ENCODE data around the gene C16orf74. TPM values are rescaled to one million over a fixed set of nuclear protein-coding genes. Genes with fewer than 3 reads are reported as not detected.

C16orf74 gene
- total RNA-seq, 1 experiment from 2014 or later = 44.3 TPM

- BruUV-seq (replicated peaks) = no TSS peak
- Histone ChIP-seq H2AFZ (no peak overlapping the region), H4K20me1 (ENCODE audit: insufficient read depth) (peaks cover 11% of the 10 kb centered on the region; the same call in 1 of the 2 replicates), H3K79me2 (ENCODE audit: low read depth) (no peaks in the 10 kb centered on the region), H3K9me3 (ENCODE audit: insufficient read depth, low read depth) (no peaks in the 10 kb centered on the region), H3K4me3 (no peak overlapping the region), H3K4me2 (no peak overlapping the region), H3K9me2 (ENCODE audit: insufficient read depth) (no peaks in the 10 kb centered on the region), H3K4me1 (replicated peaks; ENCODE audit: insufficient read depth) (peaks cover 28% of the 10 kb centered on the region), H3K27me3 (ENCODE audit: insufficient read depth, low read depth) (no peaks in the 10 kb centered on the region), H3F3A (ENCODE audit: insufficient read depth, low read depth) (peaks cover 17% of the 10 kb centered on the region; the same call in 1 of the 2 replicates), H3K36me3 (ENCODE audit: low read depth) (no peaks in the 10 kb centered on the region), H3K27ac (no peak overlapping the region)
- no peak for TF ChIP-seq EZH2 (IDR thresholded peaks at IDR 0.05; ENCODE audit: low read depth)
- no peak for TF ChIP-seq CTCF (conservative IDR thresholded peaks at IDR 0.05)
- ChIA-PET CTCF (interaction anchor here (0.6 kb wide), 1 partner anchor 33 kb away, joined by 14 read pairs; no protein-coding TSS in a partner anchor), POLR2A (ENCODE audit: unreplicated experiment) (no interaction called here)
- intact Hi-C loops (cut with micrococcal nuclease; ENCODE audit: unreplicated experiment) = loop anchor here (10.0 kb wide), 1 partner anchor 50 kb away; no protein-coding TSS in a partner anchor
- DNase-seq = no peak
Measured at GRCh38 chr16:85724126-85724879, 26.6 kb downstream of the C16orf74 start.

GRCh38 chr16:85722128-85722893 is 28.6 kb downstream of the C16orf74 start:
- peaks cover 25% of the 10 kb centered on the region; the same call in 1 of the 2 replicates for H3F3A ChIP-seq (ENCODE audit: insufficient read depth, low read depth)
- no TSS peak for BruUV-seq (replicated peaks)
- peak overlapping the region; percentile 34; the same call in 1 of the 2 replicates for H3K4me2 ChIP-seq
- H3K79me2 ChIP-seq (ENCODE audit: low read depth) = no peaks in the 10 kb centered on the region
- ChIA-PET CTCF (no interaction called here), POLR2A (ENCODE audit: unreplicated experiment) (no interaction called here)
- peaks cover 28% of the 10 kb centered on the region for H3K4me1 ChIP-seq (replicated peaks; ENCODE audit: insufficient read depth)
- H2AFZ ChIP-seq = no peak overlapping the region
- peaks cover 19% of the 10 kb centered on the region for H4K20me1 ChIP-seq (ENCODE audit: insufficient read depth)
- intact Hi-C loops (cut with micrococcal nuclease; ENCODE audit: unreplicated experiment) = loop anchor here (10.0 kb wide), 1 partner anchor 52 kb away; no protein-coding TSS in a partner anchor
- H3K9me3 ChIP-seq (ENCODE audit: insufficient read depth, low read depth) = no peaks in the 10 kb centered on the region
- H3K27ac ChIP-seq = no peak overlapping the region
- H3K9me2 ChIP-seq (ENCODE audit: insufficient read depth) = no peaks in the 10 kb centered on the region
- H3K27me3 ChIP-seq (ENCODE audit: insufficient read depth, low read depth) = no peaks in the 10 kb centered on the region
- H3K4me3 ChIP-seq = no peak overlapping the region
- DNase-seq = peak in 1 of 2 experiments; percentile 49
- H3K36me3 ChIP-seq (ENCODE audit: low read depth) = no peaks in the 10 kb centered on the region
- TF ChIP-seq EZH2 (IDR thresholded peaks at IDR 0.05; ENCODE audit: low read depth) (no peak), CTCF (conservative IDR thresholded peaks at IDR 0.05) (no peak)

GRCh38 chr16:85720302-85720637 is 30.6 kb downstream of the C16orf74 start:
- H3F3A ChIP-seq (ENCODE audit: insufficient read depth, low read depth) = peaks cover 25% of the 10 kb centered on the region; the same call in 1 of the 2 replicates
- peaks cover 28% of the 10 kb centered on the region for H3K4me1 ChIP-seq (replicated peaks; ENCODE audit: insufficient read depth)
- no peaks in the 10 kb centered on the region for H3K9me3 ChIP-seq (ENCODE audit: insufficient read depth, low read depth)
- ChIA-PET POLR2A (ENCODE audit: unreplicated experiment) (interaction anchor here (0.6 kb wide), 3 partner anchors 41 to 330 kb away, joined by 3 to 7 read pairs (median 3); no protein-coding TSS in a partner anchor), CTCF (interaction anchor here (0.6 to 1.1 kb wide), 8 partner anchors 9 to 517 kb away, joined by 3 to 6 read pairs (median 4); no protein-coding TSS in a partner anchor)
- no peaks in the 10 kb centered on the region for H3K36me3 ChIP-seq (ENCODE audit: low read depth)
- DNase-seq = peak; percentile 64 to 87
- no TSS peak for BruUV-seq (replicated peaks)
- no peak overlapping the region for H3K4me2 ChIP-seq
- H3K27ac ChIP-seq = peak overlapping the region; percentile 10; the same call in 1 of the 2 replicates
- H4K20me1 ChIP-seq (ENCODE audit: insufficient read depth) = peaks cover 19% of the 10 kb centered on the region
- TF ChIP-seq CTCF (conservative IDR thresholded peaks at IDR 0.05) (no peak), EZH2 (IDR thresholded peaks at IDR 0.05; ENCODE audit: low read depth) (no peak)
- intact Hi-C loops (cut with micrococcal nuclease; ENCODE audit: unreplicated experiment) = loop anchor here (2.0 to 10.0 kb wide), 2 partner anchors 27 to 55 kb away; no protein-coding TSS in a partner anchor
- no peak overlapping the region for H3K4me3 ChIP-seq
- H3K79me2 ChIP-seq (ENCODE audit: low read depth) = no peaks in the 10 kb centered on the region
- H3K27me3 ChIP-seq (ENCODE audit: insufficient read depth, low read depth) = no peaks in the 10 kb centered on the region
- H2AFZ ChIP-seq = no peak overlapping the region
- H3K9me2 ChIP-seq (ENCODE audit: insufficient read depth) = no peaks in the 10 kb centered on the region
